ENCODE measurements around the gene ISL2.

The ISL2 gene

GRCh38 chr15:76353023-76353577, 16.5 kb downstream of the ISL2 start:
- peaks cover 3% of the 10 kb centered on the region; the same call in 1 of the 2 replicates for H3K36me3 ChIP-seq (ENCODE audit: low read length)
- H3K4me2 ChIP-seq (ENCODE audit: low read depth, low read length, poor library complexity, severe bottlenecking): no peak overlapping the region
- H4K20me1 ChIP-seq (ENCODE audit: low read depth, low read length): 0 out of 2 replicates have a peak, but pooled peaks cover 5% of the 10 kb centered on the region
- H3K9ac ChIP-seq (ENCODE audit: low read length): no peak overlapping the region
- no peaks in the 10 kb centered on the region for H3K9me3 ChIP-seq (ENCODE audit: insufficient read depth, low read length)
- TF ChIP-seq EZH2phosphoT487 (conservative IDR thresholded peaks at IDR 0.05; ENCODE audit: low read length) (no peak), CTCF (IDR thresholded peaks at IDR 0.05; ENCODE audit: insufficient read depth, low read length, poor library complexity, severe bottlenecking) (no peak)
- no peaks in the 10 kb centered on the region for H3K79me2 ChIP-seq (ENCODE audit: insufficient read depth, low read length)
- no peaks in the 10 kb centered on the region for H3K9me2 ChIP-seq (replicated peaks; ENCODE audit: insufficient read depth, low read length)
- no peak overlapping the region for H3K27ac ChIP-seq (ENCODE audit: low read depth, low read length)
- no peaks in the 10 kb centered on the region for H3F3A ChIP-seq (ENCODE audit: insufficient read depth)
- H3K27me3 ChIP-seq (ENCODE audit: low read length): no peaks in the 10 kb centered on the region
- H2AFZ ChIP-seq (ENCODE audit: low read depth, low read length, severe bottlenecking): no peak overlapping the region
- no peak overlapping the region for H3K4me3 ChIP-seq (ENCODE audit: insufficient read depth, low read length, poor library complexity, severe bottlenecking)

- Histone ChIP-seq H3F3A (ENCODE audit: insufficient read depth) (no peaks in the 10 kb centered on the region), H3K4me2 (ENCODE audit: low read depth, low read length, poor library complexity, severe bottlenecking) (no peak overlapping the region), H4K20me1 (ENCODE audit: low read depth, low read length) (0 out of 2 replicates have a peak, but pooled peaks cover 5% of the 10 kb centered on the region), H3K27ac (ENCODE audit: low read depth, low read length) (no peak overlapping the region), H3K9me2 (replicated peaks; ENCODE audit: insufficient read depth, low read length) (no peaks in the 10 kb centered on the region), H3K4me3 (ENCODE audit: insufficient read depth, low read length, poor library complexity, severe bottlenecking) (no peak overlapping the region), H3K79me2 (ENCODE audit: insufficient read depth, low read length) (no peaks in the 10 kb centered on the region), H2AFZ (ENCODE audit: low read depth, low read length, severe bottlenecking) (no peak overlapping the region), H3K9ac (ENCODE audit: low read length) (no peak overlapping the region), H3K9me3 (ENCODE audit: insufficient read depth, low read length) (no peaks in the 10 kb centered on the region), H3K27me3 (ENCODE audit: low read length) (no peaks in the 10 kb centered on the region), H3K36me3 (ENCODE audit: low read length) (no peaks in the 10 kb centered on the region)
- no peak for TF ChIP-seq CTCF (IDR thresholded peaks at IDR 0.05; ENCODE audit: insufficient read depth, low read length, poor library complexity, severe bottlenecking)
- no peak for TF ChIP-seq EZH2phosphoT487 (conservative IDR thresholded peaks at IDR 0.05; ENCODE audit: low read length)
Measured at GRCh38 chr15:76353903-76354302, 17.3 kb downstream of the ISL2 start.

- no peaks in the 10 kb centered on the region for H3K27me3 ChIP-seq (ENCODE audit: low read length)
- no peak overlapping the region for H3K9ac ChIP-seq (ENCODE audit: low read length)
- no peak overlapping the region for H3K4me3 ChIP-seq (ENCODE audit: insufficient read depth, low read length, poor library complexity, severe bottlenecking)
- H3K4me2 ChIP-seq (ENCODE audit: low read depth, low read length, poor library complexity, severe bottlenecking): no peak overlapping the region
- no peaks in the 10 kb centered on the region for H3K36me3 ChIP-seq (ENCODE audit: low read length)
- no peak overlapping the region for H2AFZ ChIP-seq (ENCODE audit: low read depth, low read length, severe bottlenecking)
- H4K20me1 ChIP-seq (ENCODE audit: low read depth, low read length): 0 out of 2 replicates have a peak, but pooled peaks cover 5% of the 10 kb centered on the region
- TF ChIP-seq EZH2phosphoT487 (conservative IDR thresholded peaks at IDR 0.05; ENCODE audit: low read length): no peak
- H3K79me2 ChIP-seq (ENCODE audit: insufficient read depth, low read length): no peaks in the 10 kb centered on the region
- H3K27ac ChIP-seq (ENCODE audit: low read depth, low read length): no peak overlapping the region
- H3F3A ChIP-seq (ENCODE audit: insufficient read depth): no peaks in the 10 kb centered on the region
- H3K9me3 ChIP-seq (ENCODE audit: insufficient read depth, low read length): no peaks in the 10 kb centered on the region
- no peaks in the 10 kb centered on the region for H3K9me2 ChIP-seq (replicated peaks; ENCODE audit: insufficient read depth, low read length)
Measured at GRCh38 chr15:76354823-76355440, 18.4 kb downstream of the ISL2 start.

- Histone ChIP-seq H3K9me2 (replicated peaks; ENCODE audit: insufficient read depth, low read length) (no peaks in the 10 kb centered on the region), H2AFZ (ENCODE audit: low read depth, low read length, severe bottlenecking) (no peak overlapping the region), H3K4me3 (ENCODE audit: insufficient read depth, low read length, poor library complexity, severe bottlenecking) (no peak overlapping the region), H3K4me2 (ENCODE audit: low read depth, low read length, poor library complexity, severe bottlenecking) (no peak overlapping the region), H3K27me3 (ENCODE audit: low read length) (no peaks in the 10 kb centered on the region), H3K9ac (ENCODE audit: low read length) (no peak overlapping the region), H3K27ac (ENCODE audit: low read depth, low read length) (no peak overlapping the region), H3K79me2 (ENCODE audit: insufficient read depth, low read length) (no peaks in the 10 kb centered on the region), H4K20me1 (ENCODE audit: low read depth, low read length) (no peaks in the 10 kb centered on the region), H3K9me3 (ENCODE audit: insufficient read depth, low read length) (no peaks in the 10 kb centered on the region), H3F3A (ENCODE audit: insufficient read depth) (no peaks in the 10 kb centered on the region), H3K36me3 (ENCODE audit: low read length) (no peaks in the 10 kb centered on the region)
- TF ChIP-seq EZH2phosphoT487 (conservative IDR thresholded peaks at IDR 0.05; ENCODE audit: low read length): no peak
- TF ChIP-seq CTCF (IDR thresholded peaks at IDR 0.05; ENCODE audit: insufficient read depth, low read length, poor library complexity, severe bottlenecking): no peak
Measured at GRCh38 chr15:76358453-76358852, 21.9 kb downstream of the ISL2 start.

All from SU-DHL-6 (cell line).